ENCODE data around the gene DAAM1. TPM values are rescaled to one million over a fixed set of nuclear protein-coding genes. Genes with fewer than 3 reads are reported as not detected.

Gene DAAM1
- total RNA-seq, 2 experiments from 2014 or later: 30.1 to 72.8 TPM

- no TSS peak for BruUV-seq (replicated peaks)
- H3K4me2 ChIP-seq (ENCODE audit: low read length): no peak overlapping the region
- ChIA-PET POLR2A (interaction anchor here (0.6 to 1.4 kb wide), 3 partner anchors 14 to 70 kb away, joined by 3 to 5 read pairs (median 3); no protein-coding TSS in a partner anchor), CTCF (ENCODE audit: unreplicated experiment) (no interaction called here)
- H3K27ac ChIP-seq (ENCODE audit: low read depth, low read length, poor library complexity, severe bottlenecking): no peak overlapping the region
- H3K79me2 ChIP-seq (ENCODE audit: insufficient read depth, low read depth, low read length): no peaks in the 10 kb centered on the region
- H3K9me2 ChIP-seq (ENCODE audit: insufficient read depth, low read length): no peaks in the 10 kb centered on the region
- intact Hi-C loops (cut with micrococcal nuclease; ENCODE audit: unreplicated experiment): no loop called here
- no peak for TF ChIP-seq EZH2phosphoT487 (IDR thresholded peaks at IDR 0.05; ENCODE audit: borderline replicate concordance, low read depth, low read length)
- TF ChIP-seq, protein P1, sequence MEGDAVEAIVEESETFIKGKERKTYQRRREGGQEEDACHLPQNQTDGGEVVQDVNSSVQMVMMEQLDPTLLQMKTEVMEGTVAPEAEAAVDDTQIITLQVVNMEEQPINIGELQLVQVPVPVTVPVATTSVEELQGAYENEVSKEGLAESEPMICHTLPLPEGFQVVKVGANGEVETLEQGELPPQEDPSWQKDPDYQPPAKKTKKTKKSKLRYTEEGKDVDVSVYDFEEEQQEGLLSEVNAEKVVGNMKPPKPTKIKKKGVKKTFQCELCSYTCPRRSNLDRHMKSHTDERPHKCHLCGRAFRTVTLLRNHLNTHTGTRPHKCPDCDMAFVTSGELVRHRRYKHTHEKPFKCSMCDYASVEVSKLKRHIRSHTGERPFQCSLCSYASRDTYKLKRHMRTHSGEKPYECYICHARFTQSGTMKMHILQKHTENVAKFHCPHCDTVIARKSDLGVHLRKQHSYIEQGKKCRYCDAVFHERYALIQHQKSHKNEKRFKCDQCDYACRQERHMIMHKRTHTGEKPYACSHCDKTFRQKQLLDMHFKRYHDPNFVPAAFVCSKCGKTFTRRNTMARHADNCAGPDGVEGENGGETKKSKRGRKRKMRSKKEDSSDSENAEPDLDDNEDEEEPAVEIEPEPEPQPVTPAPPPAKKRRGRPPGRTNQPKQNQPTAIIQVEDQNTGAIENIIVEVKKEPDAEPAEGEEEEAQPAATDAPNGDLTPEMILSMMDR (conservative IDR thresholded peaks at IDR 0.05; ENCODE audit: low read length): no peak
- no peak for DNase-seq (ENCODE audit: low spot score)
- H3K4me1 ChIP-seq (ENCODE audit: insufficient read depth, low read length, poor library complexity, severe bottlenecking): peaks cover 19% of the 10 kb centered on the region
- H3K36me3 ChIP-seq (ENCODE audit: insufficient read depth, low read length): peaks cover 71% of the 10 kb centered on the region
- H3K4me3 ChIP-seq (ENCODE audit: low read depth, low read length, poor library complexity, severe bottlenecking): no peak overlapping the region
- H2AFZ ChIP-seq (ENCODE audit: low read length): no peak overlapping the region
- H4K20me1 ChIP-seq (ENCODE audit: insufficient read depth, low read length): no peaks in the 10 kb centered on the region
- H3K9me3 ChIP-seq (ENCODE audit: low read length): no peaks in the 10 kb centered on the region
These were observed 80.4 kb downstream of the DAAM1 start for GRCh38 chr14:59268858-59269257.

GRCh38 chr14:59269466-59269865 lies 81.0 kb downstream of the DAAM1 start:
- POLR2A ChIA-PET: interaction anchor here (1.0 to 1.4 kb wide), 5 partner anchors 9 to 69 kb away, joined by 3 to 5 read pairs (median 3); no protein-coding TSS in a partner anchor
- no peak for DNase-seq (ENCODE audit: low spot score)

GRCh38 chr14:59271256-59271655 lies 82.8 kb downstream of the DAAM1 start:
- POLR2A ChIA-PET: interaction anchor here (1.0 kb wide), 1 partner anchor 9 kb away, joined by 3 read pairs; no protein-coding TSS in a partner anchor
- no peak overlapping the region for H3K4me3 ChIP-seq (ENCODE audit: low read depth, low read length, poor library complexity, severe bottlenecking)
- no peak overlapping the region for H2AFZ ChIP-seq (ENCODE audit: low read length)
- no peaks in the 10 kb centered on the region for H3K9me3 ChIP-seq (ENCODE audit: low read length)
- intact Hi-C loops (cut with micrococcal nuclease; ENCODE audit: unreplicated experiment): no loop called here
- peaks cover 47% of the 10 kb centered on the region for H3K36me3 ChIP-seq (ENCODE audit: insufficient read depth, low read length)
- no peak overlapping the region for H3K27ac ChIP-seq (ENCODE audit: low read depth, low read length, poor library complexity, severe bottlenecking)
- TF ChIP-seq, protein P1 (conservative IDR thresholded peaks at IDR 0.05; ENCODE audit: low read length): no peak
- no peak for TF ChIP-seq EZH2phosphoT487 (IDR thresholded peaks at IDR 0.05; ENCODE audit: borderline replicate concordance, low read depth, low read length)
- CTCF ChIA-PET (ENCODE audit: unreplicated experiment): no interaction called here
- H4K20me1 ChIP-seq (ENCODE audit: insufficient read depth, low read length): no peaks in the 10 kb centered on the region
- no peaks in the 10 kb centered on the region for H3K9me2 ChIP-seq (ENCODE audit: insufficient read depth, low read length)
- no TSS peak for BruUV-seq (replicated peaks)
- peaks cover 37% of the 10 kb centered on the region for H3K4me1 ChIP-seq (ENCODE audit: insufficient read depth, low read length, poor library complexity, severe bottlenecking)
- DNase-seq (ENCODE audit: low spot score): no peak
- H3K4me2 ChIP-seq (ENCODE audit: low read length): no peak overlapping the region
- H3K79me2 ChIP-seq (ENCODE audit: insufficient read depth, low read depth, low read length): peaks cover 4% of the 10 kb centered on the region; the same call in 1 of the 2 replicates

More at GRCh38 chr14:59269466-59269865, 81.0 kb downstream of the DAAM1 start:
- TF ChIP-seq, protein P1 (conservative IDR thresholded peaks at IDR 0.05; ENCODE audit: low read length): no peak
- TF ChIP-seq EZH2phosphoT487 (IDR thresholded peaks at IDR 0.05; ENCODE audit: borderline replicate concordance, low read depth, low read length): no peak
- H3K9me3 ChIP-seq (ENCODE audit: low read length): no peaks in the 10 kb centered on the region
- CTCF ChIA-PET (ENCODE audit: unreplicated experiment): no interaction called here
- H3K9me2 ChIP-seq (ENCODE audit: insufficient read depth, low read length): no peaks in the 10 kb centered on the region
- no peak overlapping the region for H3K27ac ChIP-seq (ENCODE audit: low read depth, low read length, poor library complexity, severe bottlenecking)
- no TSS peak for BruUV-seq (replicated peaks)
- no peak overlapping the region for H3K4me2 ChIP-seq (ENCODE audit: low read length)
- H2AFZ ChIP-seq (ENCODE audit: low read length): no peak overlapping the region
- H3K4me3 ChIP-seq (ENCODE audit: low read depth, low read length, poor library complexity, severe bottlenecking): no peak overlapping the region
- intact Hi-C loops (cut with micrococcal nuclease; ENCODE audit: unreplicated experiment): no loop called here
- H3K36me3 ChIP-seq (ENCODE audit: insufficient read depth, low read length): peaks cover 65% of the 10 kb centered on the region
- no peaks in the 10 kb centered on the region for H4K20me1 ChIP-seq (ENCODE audit: insufficient read depth, low read length)
- peaks cover 26% of the 10 kb centered on the region for H3K4me1 ChIP-seq (ENCODE audit: insufficient read depth, low read length, poor library complexity, severe bottlenecking)
- no peaks in the 10 kb centered on the region for H3K79me2 ChIP-seq (ENCODE audit: insufficient read depth, low read depth, low read length)

Measured in OCI-LY7 (cell line).